K562 (cell line): ENCODE measurements around the gene TAF5L. TPM values are rescaled to one million over a fixed set of nuclear protein-coding genes. Genes with fewer than 3 reads are reported as not detected.

ENCODE experiments used
- E2F6 ChIP-seq, 2 experiments: IDR thresholded peaks; 2 replicates each; pipeline ENCODE4 v1.6.1; 2011; ENCODE audit warnings: borderline replicate concordance in 1 of 2, control low read depth in 1 of 2, low read depth in 1 of 2, low read length in 1 of 2, mild to moderate bottlenecking in 1 of 2, mixed read lengths in 1 of 2, moderate library complexity in 1 of 2; ENCODE audit not compliant: insufficient read depth in 1 of 2, insufficient read length in 1 of 2, poor library complexity in 1 of 2, severe bottlenecking in 1 of 2; ENCODE audit errors: extremely low read depth in 1 of 2
- ID3 ChIP-seq, 2 experiments: fragments of 250-450 bp in 1 of 2; fragments of 450-650 bp in 1 of 2; sonication (Bioruptor Pico) in 1 of 2; IDR thresholded peaks; 2 replicates each; pipeline versions ENCODE4 v1.6.1 to v1.8.0; 2016 to 2021; ENCODE audit warnings: mild to moderate bottlenecking in 2 of 2, moderate library complexity in 2 of 2, missing compliant biosample characterization in 1 of 2, missing genetic modification characterization in 1 of 2
- MYC ChIP-seq, 2 experiments: fragments of 250-450 bp in 1 of 2; sonication (Bioruptor Pico) in 1 of 2; IDR thresholded peaks; 2 replicates each; pipeline versions ENCODE4 v1.5.1 to v1.6.1; 2012 to 2021; ENCODE audit warnings: low read depth in 2 of 2, borderline replicate concordance in 1 of 2, improper control_type of control experiment in 1 of 2, low read length in 1 of 2, mild to moderate bottlenecking in 1 of 2, moderate library complexity in 1 of 2
- NRF1 ChIP-seq, 2 experiments: fragments of 450-650 bp; IDR thresholded peaks in 1 of 2; conservative IDR thresholded peaks in 1 of 2; 2 replicates each; pipeline ENCODE4 v1.6.1; 2014; ENCODE audit warnings: mild to moderate bottlenecking in 2 of 2
- POLR2B ChIP-seq: fragments of 450-650 bp; IDR thresholded peaks from 2 replicates; pipeline ENCODE4 v1.6.1; 2018; ENCODE audit warnings: low read depth; ENCODE audit not compliant: partially characterized antibody
- SMAD4 ChIP-seq: fragments of 250-450 bp; sonication (Bioruptor Pico); conservative IDR thresholded peaks from 2 replicates; pipeline ENCODE4 v1.8.0; 2021; ENCODE audit warnings: inconsistent platforms, mild to moderate bottlenecking, moderate library complexity
- SMARCE1 ChIP-seq: fragments of 450-650 bp; IDR thresholded peaks from 2 replicates; pipeline ENCODE4 v1.7.1; 2016; ENCODE audit warnings: mild to moderate bottlenecking
- TEAD1 ChIP-seq, 2 experiments: fragments of 450-650 bp in 1 of 2; sonication (generic) in 1 of 2; formaldehyde crosslinking; IDR thresholded peaks; 2 replicates each; pipeline versions ENCODE4 v1.4.0 to v1.8.0; 2020 to 2022; ENCODE audit warnings: mild to moderate bottlenecking in 2 of 2, missing genetic modification reagents in 1 of 2
- TEAD4 ChIP-seq, 2 experiments: sonication (generic) in 1 of 2; formaldehyde crosslinking in 1 of 2; IDR thresholded peaks; 2 replicates each; pipeline versions ENCODE4 v1.6.1 to v1.8.0; 2012 to 2022; ENCODE audit warnings: borderline replicate concordance in 1 of 2, inconsistent platforms in 1 of 2, low read length in 1 of 2, mild to moderate bottlenecking in 1 of 2, missing genetic modification reagents in 1 of 2
- ZFP1 ChIP-seq: fragments of 450-650 bp; formaldehyde crosslinking; IDR thresholded peaks from 2 replicates; pipeline ENCODE4 v1.4.0; 2020; ENCODE audit warnings: mild to moderate bottlenecking, mixed read lengths
- polyA plus RNA-seq, 8 experiments: library from polyadenylated mRNA; depleted of rRNA in 4 of 8; stranded (reverse) in 5 of 8; unstranded in 3 of 8; fragments of >200 nt; fragmentation: Nextera tagmentation in 2 of 8; fragmentation: Illumina TruSeq in 1 of 8; extraction: Ambion mirVana in 2 of 8; extraction: Trizol in 1 of 8; gene quantifications; 2 replicates each; pipeline versions ENCODE4 v1.2.1 to v1.2.3, GENCODE V29; 2011 to 2014; ENCODE audit warnings: inconsistent platforms in 1 of 8, missing spikeins in 1 of 8
- total RNA-seq, 7 experiments: library from RNA; depleted of rRNA in 6 of 7; stranded (reverse); fragments of >200 nt in 6 of 7; fragmentation: Illumina TruSeq in 2 of 7; extraction: Trizol in 2 of 7; gene quantifications; 2 replicates each; pipeline versions ENCODE4 v1.2.1 to v1.2.3, GENCODE V29; 2011 to 2021; ENCODE audit warnings: low replicate concordance in 1 of 7
- TF ChIP-seq, protein P1 (sequence below): sonication (generic); formaldehyde crosslinking; IDR thresholded peaks from 2 replicates; pipeline ENCODE4 v1.8.0; 2023; ENCODE audit warnings: mild to moderate bottlenecking, missing genetic modification reagents
- TF ChIP-seq, protein P2 (sequence below): conservative IDR thresholded peaks from 2 replicates; pipeline ENCODE4 v1.6.1; 2011; ENCODE audit warnings: low read depth, mild to moderate bottlenecking, low read length; ENCODE audit not compliant: control insufficient read depth
- TF ChIP-seq, protein P3 (sequence below), 2 experiments: IDR thresholded peaks; 2 replicates each; pipeline ENCODE4 v1.6.1; 2012; ENCODE audit warnings: improper control_type of control experiment in 2 of 2, low read depth in 2 of 2, low read length in 2 of 2, borderline replicate concordance in 1 of 2

The TAF5L gene
- total and polyA plus RNA-seq, 9 of the 15 experiments (the other 6 are each of a cell fraction or from before 2014, with no cell fraction given) = 2.2 to 34.2 (median 23.3) TPM

DNA sequence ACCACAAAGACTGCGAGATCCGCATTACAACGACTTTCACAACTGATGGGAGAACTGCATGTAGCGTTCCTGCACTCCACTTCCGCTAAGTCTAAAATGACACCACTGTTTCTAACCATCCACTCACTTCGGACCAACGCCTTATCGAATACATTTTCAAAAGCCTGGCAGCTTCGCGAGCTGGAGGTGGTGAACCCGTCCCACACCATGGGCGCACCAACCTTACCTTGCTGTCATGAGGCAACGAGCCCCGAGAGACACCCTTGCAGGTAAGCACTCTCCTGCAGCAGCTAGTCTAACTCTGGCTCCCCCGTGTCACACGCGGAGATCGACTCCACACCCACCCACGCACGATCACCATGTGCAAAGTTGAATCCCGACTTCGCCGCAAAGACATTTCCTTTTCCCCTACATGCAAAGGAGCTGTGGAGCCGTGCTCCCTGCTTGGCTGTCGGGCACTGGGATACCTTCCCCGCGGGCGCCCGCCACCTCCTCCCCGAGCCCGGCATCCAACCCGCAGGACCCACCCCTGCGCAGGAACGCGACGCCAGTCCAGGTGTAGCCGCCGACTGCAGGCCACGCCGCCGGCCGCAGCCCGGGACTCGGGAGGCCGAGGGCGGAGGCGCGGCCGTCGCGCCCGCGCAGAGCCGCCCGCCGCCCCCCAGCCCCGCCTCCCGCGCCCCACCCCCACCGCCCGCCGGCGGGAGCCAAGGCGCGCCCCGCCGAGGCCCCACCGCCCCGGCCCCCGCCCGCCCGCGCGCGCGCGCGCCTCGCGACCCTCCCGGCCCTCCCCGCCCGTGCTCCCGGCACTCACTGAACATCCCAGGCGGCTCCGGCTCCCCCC is 629 bp downstream of the TAF5L start (continued):
- no peak for TF ChIP-seq POLR2B
- TF ChIP-seq TEAD1 (CRISPR knock-in tag; IDR thresholded peaks at IDR 0.05) = peak in 1 of 2 experiments; percentile 53; a peak in 1 of 4 replicates
- TF ChIP-seq, protein P1, sequence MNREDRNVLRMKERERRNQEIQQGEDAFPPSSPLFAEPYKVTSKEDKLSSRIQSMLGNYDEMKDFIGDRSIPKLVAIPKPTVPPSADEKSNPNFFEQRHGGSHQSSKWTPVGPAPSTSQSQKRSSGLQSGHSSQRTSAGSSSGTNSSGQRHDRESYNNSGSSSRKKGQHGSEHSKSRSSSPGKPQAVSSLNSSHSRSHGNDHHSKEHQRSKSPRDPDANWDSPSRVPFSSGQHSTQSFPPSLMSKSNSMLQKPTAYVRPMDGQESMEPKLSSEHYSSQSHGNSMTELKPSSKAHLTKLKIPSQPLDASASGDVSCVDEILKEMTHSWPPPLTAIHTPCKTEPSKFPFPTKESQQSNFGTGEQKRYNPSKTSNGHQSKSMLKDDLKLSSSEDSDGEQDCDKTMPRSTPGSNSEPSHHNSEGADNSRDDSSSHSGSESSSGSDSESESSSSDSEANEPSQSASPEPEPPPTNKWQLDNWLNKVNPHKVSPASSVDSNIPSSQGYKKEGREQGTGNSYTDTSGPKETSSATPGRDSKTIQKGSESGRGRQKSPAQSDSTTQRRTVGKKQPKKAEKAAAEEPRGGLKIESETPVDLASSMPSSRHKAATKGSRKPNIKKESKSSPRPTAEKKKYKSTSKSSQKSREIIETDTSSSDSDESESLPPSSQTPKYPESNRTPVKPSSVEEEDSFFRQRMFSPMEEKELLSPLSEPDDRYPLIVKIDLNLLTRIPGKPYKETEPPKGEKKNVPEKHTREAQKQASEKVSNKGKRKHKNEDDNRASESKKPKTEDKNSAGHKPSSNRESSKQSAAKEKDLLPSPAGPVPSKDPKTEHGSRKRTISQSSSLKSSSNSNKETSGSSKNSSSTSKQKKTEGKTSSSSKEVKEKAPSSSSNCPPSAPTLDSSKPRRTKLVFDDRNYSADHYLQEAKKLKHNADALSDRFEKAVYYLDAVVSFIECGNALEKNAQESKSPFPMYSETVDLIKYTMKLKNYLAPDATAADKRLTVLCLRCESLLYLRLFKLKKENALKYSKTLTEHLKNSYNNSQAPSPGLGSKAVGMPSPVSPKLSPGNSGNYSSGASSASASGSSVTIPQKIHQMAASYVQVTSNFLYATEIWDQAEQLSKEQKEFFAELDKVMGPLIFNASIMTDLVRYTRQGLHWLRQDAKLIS (CRISPR knock-in tag) = peak; percentile 62; the same call in 1 of the 2 replicates
- no peak for TF ChIP-seq ID3 (CRISPR knock-in tag; IDR thresholded peaks at IDR 0.05)
- TF ChIP-seq ID3 (tag; IDR thresholded peaks at IDR 0.05) = peak; percentile 41; the same call in 1 of the 2 replicates
- 0 out of 2 replicates have a peak, but pooled peaks have one; percentile 76 for TF ChIP-seq MYC (IDR thresholded peaks at IDR 0.05; ENCODE audit: low read depth, low read length)
- TF ChIP-seq MYC (CRISPR knock-in tag; IDR thresholded peaks at IDR 0.05; ENCODE audit: borderline replicate concordance, low read depth) = no peak
- peak; percentile 37 to 84 for TF ChIP-seq E2F6 (IDR thresholded peaks at IDR 0.05; ENCODE audit: borderline replicate concordance in 1 of 2, extremely low read depth in 1 of 2, insufficient read depth in 1 of 2, insufficient read length in 1 of 2, low read depth in 1 of 2, low read length in 1 of 2, poor library complexity in 1 of 2, severe bottlenecking in 1 of 2)
- TF ChIP-seq NRF1 (conservative IDR thresholded peaks at IDR 0.05 in 1 of 2, IDR thresholded peaks at IDR 0.05 in 1 of 2) = peak; percentile 80 to 84
- TF ChIP-seq, protein P2, sequence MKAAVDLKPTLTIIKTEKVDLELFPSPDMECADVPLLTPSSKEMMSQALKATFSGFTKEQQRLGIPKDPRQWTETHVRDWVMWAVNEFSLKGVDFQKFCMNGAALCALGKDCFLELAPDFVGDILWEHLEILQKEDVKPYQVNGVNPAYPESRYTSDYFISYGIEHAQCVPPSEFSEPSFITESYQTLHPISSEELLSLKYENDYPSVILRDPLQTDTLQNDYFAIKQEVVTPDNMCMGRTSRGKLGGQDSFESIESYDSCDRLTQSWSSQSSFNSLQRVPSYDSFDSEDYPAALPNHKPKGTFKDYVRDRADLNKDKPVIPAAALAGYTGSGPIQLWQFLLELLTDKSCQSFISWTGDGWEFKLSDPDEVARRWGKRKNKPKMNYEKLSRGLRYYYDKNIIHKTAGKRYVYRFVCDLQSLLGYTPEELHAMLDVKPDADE = peak; percentile 62; the same call in 1 of the 2 replicates
- TF ChIP-seq TEAD4 (IDR thresholded peaks at IDR 0.05; ENCODE audit: low read length) = 0 out of 2 replicates have a peak, but pooled peaks have one; percentile 44
- no peak for TF ChIP-seq TEAD4 (CRISPR knock-in tag; IDR thresholded peaks at IDR 0.05; ENCODE audit: borderline replicate concordance)
- TF ChIP-seq SMAD4 (CRISPR knock-in tag) = peak; percentile 55; the same call in 1 of the 2 replicates
- no peak for TF ChIP-seq ZFP1 (CRISPR knock-in tag)
- TF ChIP-seq SMARCE1 = 0 out of 2 replicates have a peak, but pooled peaks have one; percentile 23
- TF ChIP-seq, protein P3, sequence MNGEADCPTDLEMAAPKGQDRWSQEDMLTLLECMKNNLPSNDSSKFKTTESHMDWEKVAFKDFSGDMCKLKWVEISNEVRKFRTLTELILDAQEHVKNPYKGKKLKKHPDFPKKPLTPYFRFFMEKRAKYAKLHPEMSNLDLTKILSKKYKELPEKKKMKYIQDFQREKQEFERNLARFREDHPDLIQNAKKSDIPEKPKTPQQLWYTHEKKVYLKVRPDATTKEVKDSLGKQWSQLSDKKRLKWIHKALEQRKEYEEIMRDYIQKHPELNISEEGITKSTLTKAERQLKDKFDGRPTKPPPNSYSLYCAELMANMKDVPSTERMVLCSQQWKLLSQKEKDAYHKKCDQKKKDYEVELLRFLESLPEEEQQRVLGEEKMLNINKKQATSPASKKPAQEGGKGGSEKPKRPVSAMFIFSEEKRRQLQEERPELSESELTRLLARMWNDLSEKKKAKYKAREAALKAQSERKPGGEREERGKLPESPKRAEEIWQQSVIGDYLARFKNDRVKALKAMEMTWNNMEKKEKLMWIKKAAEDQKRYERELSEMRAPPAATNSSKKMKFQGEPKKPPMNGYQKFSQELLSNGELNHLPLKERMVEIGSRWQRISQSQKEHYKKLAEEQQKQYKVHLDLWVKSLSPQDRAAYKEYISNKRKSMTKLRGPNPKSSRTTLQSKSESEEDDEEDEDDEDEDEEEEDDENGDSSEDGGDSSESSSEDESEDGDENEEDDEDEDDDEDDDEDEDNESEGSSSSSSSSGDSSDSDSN (IDR thresholded peaks at IDR 0.05; ENCODE audit: borderline replicate concordance in 1 of 2, low read depth in 2 of 2, low read length in 2 of 2) = peak in 1 of 2 experiments; percentile 25; a peak in 1 of 4 replicates
